H1 (cell line): ENCODE data around the gene GPR161. TPM values are rescaled to one million over a fixed set of nuclear protein-coding genes. Genes with fewer than 3 reads are reported as not detected.

Experiments
- CTCF ChIA-PET: fragments of 300-600 bp; sonication (Branson Sonifier 250); formaldehyde crosslinking; loops from one replicate; lab custom pipeline; 2021; ENCODE audit not compliant: partially characterized antibody; lab: Charles Lee
- POLR2A ChIA-PET: fragments of 300-600 bp; sonication (Branson Sonifier 250); formaldehyde crosslinking; loops from one replicate; lab custom pipeline; 2021; ENCODE audit warnings: inconsistent platforms; ENCODE audit not compliant: partially characterized antibody; lab: Charles Lee
- DNase-seq, 2 experiments: peaks; one replicate each; pipeline versions ENCODE4 v3.0.0 to v3.0.0-alpha.2; 2010 to 2022; ENCODE audit warnings: low spot score in 2 of 2, low read depth in 1 of 2, mixed read lengths in 1 of 2
- FAIRE-seq: peaks from 2 replicates; lab custom pipeline; 2011; peaks lifted over from hg19 to GRCh38; lab: Jason Lieb, UNC
- H2AFZ ChIP-seq: 2 replicates; pipeline ENCODE4 v1.8.1; 2012; ENCODE audit warnings: low read length, inconsistent platforms
- H2AK5ac ChIP-seq: 2 replicates; pipeline ENCODE4 v1.6.1; 2013; ENCODE audit warnings: low read depth, low read length
- H2BK120ac ChIP-seq: replicated peaks from 2 replicates; pipeline ENCODE3; 2013; ENCODE audit warnings: low read depth, low read length, inconsistent platforms
- H2BK12ac ChIP-seq: 2 replicates; pipeline ENCODE4 v1.6.1; 2013; ENCODE audit warnings: low read depth, low read length
- H2BK15ac ChIP-seq: 2 replicates; pipeline ENCODE4 v1.6.1; 2013; ENCODE audit warnings: low read length
- H2BK20ac ChIP-seq: 2 replicates; pipeline ENCODE4 v1.6.1; 2013; ENCODE audit warnings: low read length
- H2BK5ac ChIP-seq: 2 replicates; pipeline ENCODE4 v1.6.1; 2013; ENCODE audit warnings: low read depth, low read length
- H3K14ac ChIP-seq: 2 replicates; pipeline ENCODE4 v1.6.1; 2013; ENCODE audit warnings: inconsistent platforms; ENCODE audit not compliant: insufficient read length
- H3K18ac ChIP-seq: 2 replicates; pipeline ENCODE4 v1.6.1; 2013; ENCODE audit warnings: low read length; ENCODE audit errors: extremely low read depth
- H3K23ac ChIP-seq: 2 replicates; pipeline ENCODE4 v1.6.1; 2013; ENCODE audit warnings: inconsistent platforms; ENCODE audit not compliant: insufficient read length
- H3K23me2 ChIP-seq: 2 replicates; pipeline ENCODE4 v1.6.1; 2013; ENCODE audit warnings: low read depth, low read length
- H3K27ac ChIP-seq: 2 replicates; pipeline ENCODE4 v1.6.1; 2011; ENCODE audit warnings: low read depth, low read length, inconsistent platforms
- H3K27me3 ChIP-seq, 4 experiments: replicated peaks in 1 of 4; 1 replicate in 1 of 4; 2 replicates in 3 of 4; pipeline versions ENCODE4 v1.6.1 to v1.8.1; 2011 to 2013; ENCODE audit warnings: low read length in 3 of 4, mild to moderate bottlenecking in 3 of 4, inconsistent platforms in 2 of 4, mixed read lengths in 2 of 4, moderate library complexity in 1 of 4; ENCODE audit not compliant: control insufficient read depth in 3 of 4, insufficient read depth in 3 of 4; ENCODE audit errors: extremely low read depth in 1 of 4
- H3K36me3 ChIP-seq, 4 experiments: 2 replicates each; pipeline versions ENCODE4 v1.6.1 to v1.8.1; 2011 to 2013; ENCODE audit warnings: mild to moderate bottlenecking in 4 of 4, low read length in 3 of 4, moderate library complexity in 2 of 4, control low read depth in 1 of 4, inconsistent platforms in 1 of 4; ENCODE audit not compliant: insufficient read depth in 4 of 4, control insufficient read depth in 2 of 4
- H3K4ac ChIP-seq: replicated peaks from 2 replicates; pipeline ENCODE3; 2013; ENCODE audit warnings: low read length, low read depth, mixed read lengths, inconsistent platforms; ENCODE audit not compliant: insufficient read length
- H3K4me1 ChIP-seq, 4 experiments: replicated peaks in 1 of 4; 1 replicate in 1 of 4; 2 replicates in 3 of 4; pipeline versions ENCODE4 v1.6.1 to v1.8.1; 2011 to 2013; ENCODE audit warnings: low read length in 3 of 4, inconsistent platforms in 2 of 4, mixed read lengths in 1 of 4; ENCODE audit not compliant: insufficient read depth in 4 of 4, control insufficient read depth in 3 of 4
- H3K4me2 ChIP-seq, 2 experiments: 2 replicates each; pipeline versions ENCODE4 v1.6.1 to v1.8.1; 2011 to 2013; ENCODE audit warnings: low read depth in 2 of 2, low read length in 2 of 2, control low read depth in 1 of 2, inconsistent platforms in 1 of 2, mild to moderate bottlenecking in 1 of 2; ENCODE audit not compliant: insufficient read depth in 1 of 2
- H3K4me3 ChIP-seq, 4 experiments: fragments of 200-600, 300-600 bp in 1 of 4; sonication (generic), shearing (Covaris generic), sonication (Bioruptor Twin) in 1 of 4; 2 replicates each; pipeline versions ENCODE4 v1.5.1 to v1.8.1; 2011 to 2016; ENCODE audit warnings: low read length in 4 of 4, low read depth in 3 of 4, control low read depth in 2 of 4, inconsistent platforms in 2 of 4, mild to moderate bottlenecking in 2 of 4, mixed read lengths in 1 of 4, moderate library complexity in 1 of 4; ENCODE audit not compliant: insufficient read depth in 2 of 4; ENCODE audit errors: extremely low read depth in 1 of 4
- H3K56ac ChIP-seq: replicated peaks from 2 replicates; pipeline ENCODE3; 2013; ENCODE audit warnings: low read depth, mild to moderate bottlenecking, mixed read lengths, low read length, inconsistent platforms; ENCODE audit not compliant: insufficient read length
- H3K79me1 ChIP-seq: 2 replicates; pipeline ENCODE4 v1.6.1; 2013; ENCODE audit warnings: low read depth, low read length, control low read depth
- H3K79me2 ChIP-seq, 2 experiments: 2 replicates each; pipeline versions ENCODE4 v1.6.1 to v1.8.1; 2012 to 2013; ENCODE audit warnings: low read length in 2 of 2, mild to moderate bottlenecking in 2 of 2, inconsistent platforms in 1 of 2; ENCODE audit not compliant: insufficient read depth in 2 of 2, control insufficient read depth in 1 of 2
- H3K9ac ChIP-seq, 4 experiments: replicated peaks in 1 of 4; 1 replicate in 1 of 4; 2 replicates in 3 of 4; pipeline versions ENCODE4 v1.6.1 to v1.8.1; 2011 to 2013; ENCODE audit warnings: low read depth in 3 of 4, low read length in 3 of 4, control low read depth in 2 of 4, mild to moderate bottlenecking in 2 of 4, moderate library complexity in 2 of 4, inconsistent platforms in 1 of 4; ENCODE audit errors: extremely low read depth in 1 of 4
- H3K9me3 ChIP-seq, 2 experiments: 2 replicates each; pipeline versions ENCODE4 v1.6.1 to v1.8.1; 2012 to 2013; ENCODE audit warnings: mild to moderate bottlenecking in 2 of 2, moderate library complexity in 2 of 2, control low read depth in 1 of 2, inconsistent platforms in 1 of 2, low read depth in 1 of 2, low read length in 1 of 2, mixed read lengths in 1 of 2; ENCODE audit not compliant: insufficient read depth in 2 of 2
- H4K20me1 ChIP-seq, 2 experiments: replicated peaks in 1 of 2; 2 replicates each; pipeline versions ENCODE3 to v1.8.1; 2011 to 2013; ENCODE audit warnings: inconsistent platforms in 2 of 2, low read length in 2 of 2, mild to moderate bottlenecking in 1 of 2; ENCODE audit not compliant: insufficient read depth in 2 of 2, control insufficient read depth in 1 of 2
- H4K5ac ChIP-seq: 2 replicates; pipeline ENCODE4 v1.6.1; 2013; ENCODE audit warnings: low read length, low read depth, mixed read lengths, inconsistent platforms; ENCODE audit not compliant: insufficient read length
- H4K8ac ChIP-seq: 2 replicates; pipeline ENCODE4 v1.8.0; 2013; ENCODE audit warnings: mild to moderate bottlenecking, moderate library complexity, low read length, inconsistent platforms; ENCODE audit not compliant: insufficient read depth; ENCODE audit errors: extremely low read depth
- H4K91ac ChIP-seq: replicated peaks from 2 replicates; pipeline ENCODE3; 2013; ENCODE audit warnings: low read length, mixed read lengths, inconsistent platforms; ENCODE audit not compliant: insufficient read length
- ATF2 ChIP-seq: IDR thresholded peaks from 2 replicates; pipeline ENCODE4 v1.6.1; 2012; ENCODE audit warnings: low read length, inconsistent platforms
- BCL11A ChIP-seq, 2 experiments: IDR thresholded peaks; one replicate each; pipeline ENCODE4 v1.6.1; 2011; ENCODE audit warnings: low read depth in 2 of 2, low read length in 2 of 2, mild to moderate bottlenecking in 2 of 2
- SP4 ChIP-seq: IDR thresholded peaks from 2 replicates; pipeline ENCODE4 v1.6.1; 2012; ENCODE audit warnings: low read length, inconsistent platforms
- WGBS, 2 experiments: shearing (Covaris generic) in 1 of 2; methylation state at CpG; one replicate each; pipeline versions ENCODE4 v1.1.6 to v1.1.7; 2013 to 2015; ENCODE audit warnings: low lambda C conversion rate in 2 of 2, mixed read lengths in 2 of 2, inconsistent platforms in 1 of 2, low coverage in 1 of 2, missing lambda C conversion rate in 1 of 2; ENCODE audit not compliant: insufficient replicate concordance in 2 of 2, insufficient coverage in 1 of 2, insufficient read length in 1 of 2; ENCODE audit errors: extremely low coverage in 1 of 2, missing lambda C conversion rate in 1 of 2; 5-methylcytosine and 5-hydroxymethylcytosine counted together
- polyA plus RNA-seq, 7 experiments: library from polyadenylated mRNA; depleted of rRNA in 3 of 7; stranded (reverse) in 5 of 7; unstranded in 2 of 7; fragments of >200 nt in 5 of 7; fragments of 200-250 nt in 2 of 7; gene quantifications; 1 replicate in 5 of 7; 2 replicates in 1 of 7; 4 replicates in 1 of 7; pipeline versions ENCODE4 v1.2.1 to v1.2.3, GENCODE V29; 2011 to 2013; ENCODE audit warnings: missing spikeins in 2 of 7, mixed read lengths in 2 of 7
- total RNA-seq: library from RNA; stranded (reverse); fragmentation: NEBNext Ultra II Directional; extraction: Animal tissue kit (Norgen Biotek cat#: 25700); gene quantifications from 2 replicates; pipeline ENCODE4 v1.2.1, GENCODE V29; 2021

Gene GPR161
- total and polyA plus RNA-seq, 2 of the 8 experiments (the other 6 are each of a cell fraction or from before 2014, with no cell fraction given), result 13.7 to 16.8 TPM

- ChIA-PET CTCF (interaction anchor here (1.8 to 8.3 kb wide), 4 partner anchors 10 to 240 kb away, joined by 6 to 76 read pairs (median 14); no protein-coding TSS in a partner anchor), POLR2A (interaction anchor here (1.9 kb wide), 1 partner anchor 11 kb away, joined by 4 read pairs; no protein-coding TSS in a partner anchor)
- Histone ChIP-seq H3K9me3 (no peaks in the 10 kb centered on the region), H3K4ac (no peak overlapping the region), H3K4me3 (no peak overlapping the region), H4K5ac (no peak overlapping the region), H3K36me3 (peaks cover 0 to 3% (median 0%) of the 10 kb centered on the region in 4 experiments; a peak in 1 of 8 replicates), H3K14ac (no peak overlapping the region), H3K79me1 (no peaks in the 10 kb centered on the region), H3K4me1 (no peaks in the 10 kb centered on the region), H3K9ac (no peak overlapping the region), H2BK12ac (no peak overlapping the region), H3K4me2 (no peak overlapping the region), H2BK15ac (no peak overlapping the region), H3K79me2 (no peaks in the 10 kb centered on the region), H2BK5ac (no peak overlapping the region), H4K91ac (no peak overlapping the region), H3K27ac (no peak overlapping the region), H3K27me3 (no peaks in the 10 kb centered on the region; a peak in 1 of 7 replicates), H2AFZ (no peak overlapping the region), H2BK120ac (no peak overlapping the region), H2AK5ac (no peak overlapping the region), H3K18ac (no peak overlapping the region), H2BK20ac (no peak overlapping the region), H4K8ac (no peak overlapping the region), H3K23me2 (no peaks in the 10 kb centered on the region), H4K20me1 (no peaks in the 10 kb centered on the region), H3K56ac (no peak overlapping the region), H3K23ac (no peak overlapping the region)
- WGBS, 2 experiments, result 81% methylated on average over 1 of the region's 1 CpG; no CpG with 5 or more reads in 1 of the 2 experiments
- no peak for DNase-seq
- no peak for FAIRE-seq
- TF ChIP-seq BCL11A (IDR thresholded peaks at IDR 0.05; ENCODE audit: low read depth in 2 of 2, low read length in 2 of 2) (no peak), ATF2 (no peak), SP4 (no peak)
Observed at GRCh38 chr1:168102487-168102886, 34.2 kb downstream of the GPR161 start.
